Measurements from ENCODE around the gene TESPA1. TPM values are rescaled to one million over a fixed set of nuclear protein-coding genes. Genes with fewer than 3 reads are reported as not detected.

TESPA1 gene
- polyA plus RNA-seq, 1 donor (not counting 4 experiments of a cell fraction or from before 2014, with no cell fraction given) = not detected

GRCh38 chr12:54991161-54991990, 6.8 kb upstream of the TESPA1 start:
- no peak overlapping the region for H3K4me3 ChIP-seq (ENCODE audit: control insufficient read depth in 2 of 3, extremely low read depth in 1 of 3, insufficient read depth in 2 of 3, low read depth in 1 of 3, low read length in 3 of 3)
- no peaks in the 10 kb centered on the region for H3K9me1 ChIP-seq (ENCODE audit: control insufficient read depth, extremely low read depth, insufficient read depth, low read length)
- H3K79me2 ChIP-seq (ENCODE audit: control insufficient read depth, insufficient read depth, low read length) = no peaks in the 10 kb centered on the region
- H3K27ac ChIP-seq (ENCODE audit: control insufficient read depth, insufficient read depth, low read length) = no peak overlapping the region
- H3K9me3 ChIP-seq (ENCODE audit: control insufficient read depth, low read depth, low read length) = no peaks in the 10 kb centered on the region
- dilution Hi-C loops (cut with MboI; ENCODE audit: extremely low pct_ligation_motif_present, low sequenced_read_pairs) = no loop called here
- FAIRE-seq (no peak), DNase-seq (ENCODE audit: low read depth, low spot score) (no peak)
- no peaks in the 10 kb centered on the region for H3K36me3 ChIP-seq (ENCODE audit: control insufficient read depth in 2 of 2, extremely low read depth in 1 of 2, insufficient read depth in 2 of 2, low read length in 2 of 2)
- no peak overlapping the region for H3K4me2 ChIP-seq (ENCODE audit: control insufficient read depth, extremely low read depth, insufficient read depth, low read depth, low read length)
- no peaks in the 10 kb centered on the region for H4K20me1 ChIP-seq (ENCODE audit: control insufficient read depth, extremely low read depth, insufficient read depth, low read length)
- no peaks in the 10 kb centered on the region for H3K27me3 ChIP-seq (ENCODE audit: control insufficient read depth, extremely low read depth, insufficient read depth, low read length)
- no peaks in the 10 kb centered on the region for H3K4me1 ChIP-seq (ENCODE audit: control insufficient read depth, extremely low read depth, insufficient read depth, low read length)
- no peak overlapping the region for H3K9ac ChIP-seq (ENCODE audit: control insufficient read depth, extremely low read depth, insufficient read depth, low read length)
- TF ChIP-seq CTCF (optimal IDR thresholded peaks at IDR 0.05 in 1 of 3, IDR thresholded peaks at IDR 0.05 in 1 of 3, conservative IDR thresholded peaks at IDR 0.05 in 1 of 3; ENCODE audit: extremely low read depth in 1 of 3, insufficient read depth in 2 of 3, low read length in 3 of 3) (no peak), EZH2 (IDR thresholded peaks at IDR 0.05; ENCODE audit: low read length) (no peak)
- no peak overlapping the region for H2AFZ ChIP-seq (ENCODE audit: control insufficient read depth, low read length)

- Histone ChIP-seq H3K36me3 (ENCODE audit: control insufficient read depth in 2 of 2, extremely low read depth in 1 of 2, insufficient read depth in 2 of 2, low read length in 2 of 2) (no peaks in the 10 kb centered on the region), H2AFZ (ENCODE audit: control insufficient read depth, low read length) (no peak overlapping the region), H3K27ac (ENCODE audit: control insufficient read depth, insufficient read depth, low read length) (no peak overlapping the region), H3K4me3 (ENCODE audit: control insufficient read depth in 2 of 3, extremely low read depth in 1 of 3, insufficient read depth in 2 of 3, low read depth in 1 of 3, low read length in 3 of 3) (no peak overlapping the region), H3K4me1 (ENCODE audit: control insufficient read depth, extremely low read depth, insufficient read depth, low read length) (no peaks in the 10 kb centered on the region), H3K4me2 (ENCODE audit: control insufficient read depth, extremely low read depth, insufficient read depth, low read depth, low read length) (no peak overlapping the region), H3K9me3 (ENCODE audit: control insufficient read depth, low read depth, low read length) (no peaks in the 10 kb centered on the region), H3K27me3 (ENCODE audit: control insufficient read depth, extremely low read depth, insufficient read depth, low read length) (no peaks in the 10 kb centered on the region), H3K9ac (ENCODE audit: control insufficient read depth, extremely low read depth, insufficient read depth, low read length) (no peak overlapping the region), H3K9me1 (ENCODE audit: control insufficient read depth, extremely low read depth, insufficient read depth, low read length) (no peaks in the 10 kb centered on the region), H4K20me1 (ENCODE audit: control insufficient read depth, extremely low read depth, insufficient read depth, low read length) (no peaks in the 10 kb centered on the region), H3K79me2 (ENCODE audit: control insufficient read depth, insufficient read depth, low read length) (no peaks in the 10 kb centered on the region)
- TF ChIP-seq EZH2 (IDR thresholded peaks at IDR 0.05; ENCODE audit: low read length) = no peak
- TF ChIP-seq CTCF (optimal IDR thresholded peaks at IDR 0.05 in 1 of 3, IDR thresholded peaks at IDR 0.05 in 1 of 3, conservative IDR thresholded peaks at IDR 0.05 in 1 of 3; ENCODE audit: extremely low read depth in 1 of 3, insufficient read depth in 2 of 3, low read length in 3 of 3) = no peak
- DNase-seq (ENCODE audit: low read depth, low spot score) = no peak
- dilution Hi-C loops (cut with MboI; ENCODE audit: extremely low pct_ligation_motif_present, low sequenced_read_pairs) = no loop called here
- FAIRE-seq = no peak
Measured at GRCh38 chr12:54989829-54990228, 5.3 kb upstream of the TESPA1 start.

Measured in keratinocyte (primary cell).